ENCODE data around the gene MACROD2. TPM values are rescaled to one million over a fixed set of nuclear protein-coding genes. Genes with fewer than 3 reads are reported as not detected.

The MACROD2 gene
- polyA plus RNA-seq, 4 donors, result 13.0 to 15.9 (median 14.0) TPM

GRCh38 chr20:14828459-14828858, 833.1 kb downstream of the MACROD2 start:
- DNase-seq (ENCODE audit: low read depth in 4 of 4, low spot score in 2 of 4), result no peak

DNA sequence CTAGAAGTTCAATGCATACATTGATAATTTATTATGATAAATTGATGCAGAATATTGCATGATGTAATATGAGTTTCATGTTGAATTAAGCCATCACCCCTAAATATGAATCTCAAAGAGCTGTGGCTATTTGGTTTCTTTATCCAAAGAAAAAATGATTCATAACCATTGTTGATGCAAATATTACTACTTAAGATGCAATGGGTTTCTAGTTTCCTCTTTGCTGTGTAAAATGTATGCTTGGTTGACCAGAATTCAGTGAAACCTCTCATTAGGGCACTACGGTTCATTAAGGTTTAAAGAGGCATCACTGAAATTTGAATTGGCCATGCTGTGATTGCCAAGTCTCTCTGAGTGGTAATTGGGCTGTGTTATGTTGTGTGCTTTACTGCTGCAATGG, 834.6 kb downstream of the MACROD2 start:
- DNase-seq (ENCODE audit: low read depth in 4 of 4, low spot score in 2 of 4), result no peak

GRCh38 chr20:14830466-14830865, 835.1 kb downstream of the MACROD2 start:
- no peak for DNase-seq (ENCODE audit: low read depth in 4 of 4, low spot score in 2 of 4)

DNA sequence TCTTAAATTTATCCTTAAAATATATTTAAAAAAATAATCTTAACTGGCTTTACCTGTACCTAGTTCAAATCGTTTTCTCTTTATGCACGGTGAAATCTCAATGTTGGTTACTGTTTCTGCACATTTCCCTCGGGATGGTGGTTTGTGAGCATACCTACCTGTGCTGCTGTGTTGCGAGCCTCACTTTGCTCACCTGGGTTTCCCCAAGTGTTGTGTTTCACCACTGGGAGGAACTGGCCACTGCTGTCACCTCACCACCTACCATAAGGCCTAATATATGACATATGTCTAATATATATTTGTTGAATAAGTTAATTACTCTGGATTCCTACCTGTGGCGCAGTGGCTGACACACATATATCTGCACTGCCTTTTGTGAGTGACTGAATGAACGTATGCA, 835.6 kb downstream of the MACROD2 start:
- no peak for DNase-seq (ENCODE audit: low read depth in 4 of 4, low spot score in 2 of 4)

DNA sequence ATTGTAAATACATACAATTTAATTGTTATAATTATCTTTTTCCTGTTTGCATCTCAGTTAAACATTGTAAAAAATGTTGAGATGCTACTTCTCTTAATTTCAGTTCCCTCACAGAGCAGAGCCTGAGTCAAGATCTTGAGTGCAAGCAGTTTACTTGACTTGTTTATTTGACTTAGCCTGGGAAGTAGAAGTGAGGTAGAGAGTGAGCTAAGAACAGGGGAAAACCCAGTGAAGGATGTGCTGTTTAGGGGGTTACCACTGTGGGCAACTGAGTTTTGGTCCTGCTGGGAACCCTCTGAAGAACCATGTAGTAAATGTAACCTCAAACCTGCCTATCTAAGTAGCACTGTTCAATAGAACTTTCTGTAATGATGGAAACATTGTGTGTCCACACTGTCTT, 837.3 kb downstream of the MACROD2 start:
- no peak for DNase-seq (ENCODE audit: low read depth in 4 of 4, low spot score in 2 of 4)

DNA sequence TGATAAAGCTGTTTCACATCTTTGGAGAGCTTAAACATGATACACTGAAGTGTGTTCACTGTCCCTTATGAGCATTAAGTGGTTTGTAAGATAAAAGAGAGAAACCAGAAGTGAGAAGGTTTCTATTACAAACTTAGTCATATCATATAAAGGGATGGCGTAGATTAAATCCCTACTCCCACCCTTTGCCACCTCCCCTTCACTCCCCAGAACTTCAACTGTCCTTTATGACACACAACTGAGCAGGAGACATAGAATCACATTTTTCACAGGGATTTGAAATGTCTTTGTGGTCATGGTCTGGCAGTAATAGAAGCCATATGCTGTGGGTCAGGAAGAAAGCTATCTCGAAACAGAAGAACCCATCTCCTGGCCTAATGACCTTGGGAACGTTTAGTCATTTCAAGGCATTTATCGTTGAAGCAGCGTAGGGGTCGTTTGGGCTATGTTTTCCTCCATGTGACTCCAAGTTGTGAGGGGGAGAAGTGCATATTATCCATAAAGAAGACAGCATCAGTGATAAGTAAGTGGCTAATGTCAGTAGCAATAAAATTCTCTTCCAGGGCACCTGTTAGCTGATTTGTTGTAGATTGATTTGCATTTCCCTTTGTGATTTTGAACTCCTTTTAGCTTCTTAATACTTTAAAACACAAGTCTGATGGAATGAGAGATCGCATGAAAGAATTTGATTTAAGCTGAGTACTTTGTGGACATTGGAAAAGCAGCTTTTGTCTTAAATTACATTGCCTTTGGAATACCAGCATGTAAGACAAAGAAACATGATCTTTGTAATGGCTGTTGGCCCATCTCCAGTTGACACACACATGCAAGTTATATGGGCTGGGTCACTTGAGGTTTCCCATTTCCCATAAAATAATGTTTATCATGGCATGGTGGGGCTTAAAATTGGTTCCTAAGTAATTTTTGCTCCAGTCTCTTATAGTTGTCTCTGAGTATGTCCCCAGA, 843.6 kb downstream of the MACROD2 start:
- DNase-seq (ENCODE audit: low read depth in 4 of 4, low spot score in 2 of 4), result peak; percentile 28 to 66 (median 52)

DNA sequence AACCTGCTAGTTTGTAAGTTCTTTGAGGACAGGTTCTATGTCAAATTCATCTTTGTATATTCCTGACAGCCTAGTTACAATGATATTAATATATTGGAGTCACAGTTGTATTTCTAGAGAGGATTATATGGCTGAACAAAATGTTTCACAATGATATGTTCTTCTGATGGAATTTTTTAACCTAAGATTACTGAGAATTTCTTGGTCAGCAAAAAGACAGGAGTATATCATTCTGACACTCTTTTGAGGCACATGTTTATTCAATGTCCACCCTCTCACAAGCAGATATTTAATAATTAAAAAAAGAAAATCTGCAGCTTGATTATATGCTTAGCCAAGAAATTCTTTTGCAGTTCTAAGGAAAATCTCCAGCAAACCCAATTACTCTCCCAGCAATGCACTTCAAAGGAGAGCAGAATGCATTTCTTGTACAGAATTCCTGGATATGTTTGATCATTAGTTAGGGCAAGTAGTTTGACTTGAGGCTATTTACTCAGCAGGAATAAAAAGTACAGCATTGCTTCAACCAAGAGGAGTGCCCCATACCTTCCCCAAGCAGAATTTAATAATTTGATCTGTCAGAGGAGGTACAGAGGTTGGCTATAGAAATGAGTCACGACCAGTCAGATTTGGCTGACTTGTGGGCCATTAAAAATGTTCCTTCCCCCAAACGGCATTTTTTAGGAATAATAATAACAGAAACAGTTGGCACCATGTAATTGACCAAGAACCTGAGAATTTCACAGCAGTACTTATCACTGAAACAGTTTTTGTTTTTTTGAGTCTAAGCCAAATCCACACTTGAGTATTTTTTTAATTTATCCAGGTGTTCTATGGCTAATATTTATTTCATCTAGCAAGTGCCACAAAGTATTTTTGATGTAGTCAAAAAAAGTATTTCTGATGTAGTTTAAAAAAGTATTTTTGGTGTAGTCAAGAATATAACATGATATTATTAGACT, 850.2 kb downstream of the MACROD2 start:
- DNase-seq (ENCODE audit: low read depth in 4 of 4, low spot score in 2 of 4), result no peak

DNA sequence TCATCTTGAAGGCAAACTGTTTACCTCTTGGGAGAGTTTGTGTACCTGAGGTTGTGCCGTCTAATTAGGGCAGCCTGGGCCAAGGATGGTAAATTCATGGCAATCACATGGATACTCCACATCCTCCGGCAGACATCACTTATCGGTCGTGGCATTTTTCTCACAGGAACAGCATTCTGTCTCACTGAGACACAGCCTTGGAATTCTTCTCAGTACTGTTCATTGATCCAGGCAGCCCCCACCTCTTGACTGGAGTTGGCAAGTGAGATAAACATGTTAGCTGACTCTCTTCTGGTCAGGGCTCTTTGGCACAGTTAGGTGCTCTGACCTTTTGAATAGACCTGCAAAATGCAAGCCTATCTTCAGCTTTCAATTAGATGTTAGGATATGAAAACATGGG, 853.5 kb downstream of the MACROD2 start:
- no peak for DNase-seq (ENCODE audit: low read depth in 4 of 4, low spot score in 2 of 4)

GRCh38 chr20:14853079-14853478, 857.8 kb downstream of the MACROD2 start:
- no peak for DNase-seq (ENCODE audit: low read depth in 4 of 4, low spot score in 2 of 4)

GRCh38 chr20:14855171-14855570, 859.9 kb downstream of the MACROD2 start:
- no peak for DNase-seq (ENCODE audit: low read depth in 4 of 4, low spot score in 2 of 4)

DNA sequence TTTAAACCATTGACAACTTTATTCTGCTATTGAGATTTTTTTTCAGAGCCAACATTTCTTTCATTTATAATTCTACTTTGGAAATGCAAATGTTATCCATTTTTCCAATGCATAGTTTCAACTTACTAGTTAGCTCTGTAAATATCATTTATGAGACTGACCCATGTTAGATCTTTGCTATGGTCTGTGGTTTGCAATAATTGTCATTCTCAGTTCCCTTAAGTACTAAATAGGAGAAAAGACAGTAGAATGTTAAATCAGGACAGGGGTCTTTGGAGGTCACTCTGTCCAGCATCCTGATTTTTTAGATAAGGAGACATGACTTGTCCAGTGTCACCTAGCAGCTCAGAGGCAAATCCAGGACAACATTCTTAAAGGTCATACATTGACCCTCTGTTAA, 864.3 kb downstream of the MACROD2 start:
- DNase-seq (ENCODE audit: low read depth in 4 of 4, low spot score in 2 of 4), result no peak

DNA sequence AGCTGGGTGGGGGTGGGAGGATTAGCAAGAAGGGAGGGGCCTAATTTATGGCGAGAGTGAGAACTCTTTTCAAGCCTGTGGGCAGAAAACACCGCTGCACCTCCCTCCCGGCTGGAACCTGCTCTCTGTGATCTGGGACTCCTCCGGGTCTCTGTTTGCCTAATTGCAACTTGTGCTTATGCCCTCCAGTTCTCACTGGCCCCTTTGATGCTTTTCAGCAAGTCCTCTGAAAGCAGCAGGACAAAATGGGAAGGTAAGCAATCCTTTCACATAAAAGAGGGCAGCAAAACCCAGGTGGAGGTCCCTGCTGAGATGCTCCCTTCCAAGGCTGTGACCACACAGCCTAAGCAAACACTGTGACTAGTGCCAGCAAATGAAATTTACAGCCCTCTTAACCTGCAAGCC, 865.1 kb downstream of the MACROD2 start:
- DNase-seq (ENCODE audit: low read depth in 4 of 4, low spot score in 2 of 4), result peak in 2 of 4 donors; percentile 37 to 41

DNA sequence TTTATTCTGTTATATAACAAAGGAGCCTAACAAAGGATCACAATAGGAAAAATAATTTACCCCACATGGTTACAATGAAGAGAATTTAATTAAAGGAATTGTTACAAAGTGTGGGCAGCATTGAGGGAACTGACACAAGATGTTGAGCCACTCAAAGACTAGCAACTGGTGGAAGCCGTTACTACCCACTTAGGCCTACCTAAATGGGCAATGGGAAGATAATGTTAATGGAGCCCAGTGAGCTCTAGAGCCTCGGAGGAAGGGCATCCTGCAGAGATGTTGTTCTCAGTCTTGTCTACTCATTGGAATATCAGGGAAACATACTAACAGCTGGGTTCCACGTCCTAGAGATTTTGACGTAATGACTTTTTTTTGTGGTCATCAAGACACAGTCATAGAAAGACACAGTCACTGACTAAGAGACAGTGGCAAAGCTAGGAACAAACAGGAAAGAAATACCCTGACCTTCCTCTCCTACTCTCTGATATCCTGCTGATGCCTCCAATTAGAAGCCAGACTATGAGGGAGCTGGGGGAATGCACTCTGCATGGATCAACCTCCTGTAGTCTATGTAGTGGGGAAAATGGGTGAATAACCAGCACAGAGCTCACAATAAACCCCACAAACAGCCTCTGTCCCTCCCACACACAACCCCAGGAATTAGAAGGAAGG, 865.8 kb downstream of the MACROD2 start:
- no peak for DNase-seq (ENCODE audit: low read depth in 4 of 4, low spot score in 2 of 4)

DNA sequence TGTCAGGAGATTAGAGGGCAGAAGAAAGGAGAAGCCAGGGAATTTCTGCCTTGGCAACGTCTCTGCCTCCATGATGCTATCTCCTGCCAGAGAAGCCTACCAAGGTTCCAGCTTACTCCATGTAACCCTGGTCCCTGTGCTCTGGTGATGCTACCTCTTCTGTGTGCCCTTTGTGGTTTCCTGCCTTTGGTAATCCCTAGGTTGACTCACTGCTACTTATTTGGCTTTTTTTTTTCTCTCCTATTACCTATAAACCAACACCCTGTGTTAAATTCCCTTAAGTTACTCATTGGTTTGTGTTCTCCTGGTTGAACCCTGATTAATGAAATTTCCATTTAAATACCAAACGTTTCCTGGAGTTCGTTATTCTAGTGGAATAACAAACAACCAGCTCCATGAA, 869.9 kb downstream of the MACROD2 start:
- no peak for DNase-seq (ENCODE audit: low read depth in 4 of 4, low spot score in 2 of 4)

DNA sequence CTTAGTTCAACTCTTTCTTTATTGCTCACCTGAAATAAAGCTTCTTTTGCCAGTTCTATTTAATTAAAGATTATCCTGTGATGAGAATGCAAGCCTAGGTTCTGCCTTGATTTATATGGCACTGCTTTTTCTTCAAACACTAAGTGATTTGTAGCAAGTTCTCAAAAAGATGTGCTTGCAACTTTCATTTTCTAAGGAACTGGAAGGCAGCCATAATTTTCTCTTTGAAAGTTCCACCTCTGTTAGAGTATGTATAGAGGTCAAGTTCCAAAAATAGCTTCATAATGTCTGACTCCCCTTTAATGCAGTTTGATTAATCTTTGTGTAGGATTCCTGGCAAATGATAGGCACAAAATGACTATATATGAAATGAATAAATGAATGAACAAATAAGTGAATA, 870.4 kb downstream of the MACROD2 start:
- no peak for DNase-seq (ENCODE audit: low read depth in 4 of 4, low spot score in 2 of 4)

GRCh38 chr20:14866841-14867514, 871.7 kb downstream of the MACROD2 start:
- DNase-seq (ENCODE audit: low read depth in 4 of 4, low spot score in 2 of 4), result no peak

DNA sequence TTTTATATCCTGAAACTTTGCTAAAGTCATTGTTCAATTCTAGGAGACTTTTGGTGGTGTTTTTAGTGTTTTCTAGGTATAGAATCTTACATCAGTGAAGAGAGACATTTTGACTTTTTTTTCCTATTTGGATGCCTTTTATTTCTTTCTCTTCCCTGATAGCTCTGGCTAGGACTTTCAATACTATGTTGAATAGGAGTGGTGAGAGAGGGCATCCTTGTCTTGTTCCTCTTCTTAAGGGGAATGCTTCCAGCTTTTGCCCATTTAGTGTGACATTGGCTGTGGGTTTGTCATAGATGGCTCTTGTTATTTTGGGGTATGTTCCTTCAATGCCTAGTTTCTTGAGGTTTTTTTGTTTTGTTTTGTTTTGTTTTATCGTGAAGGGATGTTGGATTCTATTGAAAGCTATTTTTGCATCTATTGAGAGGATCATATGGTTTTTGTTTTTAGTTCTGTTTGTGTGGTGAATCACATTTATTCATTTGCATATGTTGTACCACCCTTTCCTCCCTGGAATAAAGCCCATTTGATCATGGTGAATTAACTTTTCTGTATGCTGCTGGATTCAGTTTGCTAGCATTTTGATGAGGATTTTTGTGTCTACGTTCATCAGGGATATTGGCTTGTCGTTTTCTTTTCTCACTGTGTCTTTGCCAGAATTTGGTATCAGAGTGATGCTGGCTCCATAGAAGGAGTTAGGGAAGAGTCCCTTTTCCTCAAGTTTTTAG, 882.1 kb downstream of the MACROD2 start:
- DNase-seq (ENCODE audit: low read depth in 4 of 4, low spot score in 2 of 4), result no peak

GRCh38 chr20:14878676-14879019, 883.3 kb downstream of the MACROD2 start:
- DNase-seq (ENCODE audit: low read depth in 4 of 4, low spot score in 2 of 4), result no peak

DNA sequence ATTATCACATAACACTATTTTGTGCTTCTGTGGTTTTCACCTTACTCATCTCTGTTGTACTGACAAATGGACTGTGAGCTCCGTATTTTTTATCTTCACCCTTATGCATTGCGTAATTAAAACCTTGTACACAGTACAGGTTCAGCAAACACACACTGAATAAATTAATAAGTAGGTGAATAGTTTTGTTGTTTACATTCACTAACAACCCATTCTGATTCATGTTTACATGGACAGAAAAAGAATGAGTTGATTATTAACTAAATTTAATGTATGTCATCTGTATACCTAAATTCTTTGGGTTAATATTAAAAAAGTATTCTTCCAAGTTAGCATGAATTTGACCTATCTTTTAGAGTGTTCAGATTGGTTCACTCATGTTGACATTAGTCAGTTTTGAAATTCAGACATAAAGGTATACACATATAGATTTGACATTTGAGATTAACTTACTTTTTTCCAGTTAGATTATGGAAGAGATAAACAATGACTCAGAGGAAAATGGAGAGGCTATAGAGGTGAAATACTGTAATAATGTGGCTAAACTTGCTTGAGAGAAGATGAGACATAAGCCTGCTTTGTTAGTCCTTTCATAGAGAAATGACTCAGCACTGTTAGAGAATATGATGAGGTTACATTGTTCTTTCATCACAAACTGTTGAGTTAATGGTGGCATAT, 883.8 kb downstream of the MACROD2 start:
- no peak for DNase-seq (ENCODE audit: low read depth in 4 of 4, low spot score in 2 of 4)

All from left renal cortex interstitium (tissue), 4 donors.